Measurements from ENCODE around the gene CYP24A1.
A peak's percentile ranks its signal among the peaks of the same experiment; 100 is the strongest.

Gene CYP24A1

GRCh38 chr20:54220722-54221121, 46.9 kb upstream of the CYP24A1 start:
- no peak overlapping the region for H3K27ac ChIP-seq
- H3K36me3 ChIP-seq (ENCODE audit: insufficient read depth) = no peaks in the 10 kb centered on the region
- H3K9ac ChIP-seq = no peak overlapping the region
- no peak overlapping the region for H2AFZ ChIP-seq (ENCODE audit: low read depth)
- H3K4me2 ChIP-seq = no peak overlapping the region
- no peak overlapping the region for H3K4me3 ChIP-seq (IDR thresholded peaks at IDR 0.05; ENCODE audit: insufficient read depth, low read depth, low read length)
- no peaks in the 10 kb centered on the region for H4K20me1 ChIP-seq (ENCODE audit: insufficient read depth)
- peaks cover 9% of the 10 kb centered on the region for H3K4me1 ChIP-seq (ENCODE audit: low read depth, poor library complexity, severe bottlenecking)
- H3K79me2 ChIP-seq (ENCODE audit: insufficient read depth, low read depth) = no peaks in the 10 kb centered on the region
- no peak for TF ChIP-seq CTCF (conservative IDR thresholded peaks at IDR 0.05; ENCODE audit: low read depth, low read length)
- no peaks in the 10 kb centered on the region for H3K27me3 ChIP-seq (ENCODE audit: insufficient read depth, low read depth)

- no peak overlapping the region for H2AFZ ChIP-seq (ENCODE audit: low read depth)
- no peak overlapping the region for H3K9ac ChIP-seq
- H4K20me1 ChIP-seq (ENCODE audit: insufficient read depth) = no peaks in the 10 kb centered on the region
- no peaks in the 10 kb centered on the region for H3K27me3 ChIP-seq (ENCODE audit: insufficient read depth, low read depth)
- peaks cover 9% of the 10 kb centered on the region for H3K4me1 ChIP-seq (ENCODE audit: low read depth, poor library complexity, severe bottlenecking)
- no peak overlapping the region for H3K4me2 ChIP-seq
- H3K36me3 ChIP-seq (ENCODE audit: insufficient read depth) = no peaks in the 10 kb centered on the region
- H3K79me2 ChIP-seq (ENCODE audit: insufficient read depth, low read depth) = no peaks in the 10 kb centered on the region
- no peak overlapping the region for H3K27ac ChIP-seq
- TF ChIP-seq CTCF (conservative IDR thresholded peaks at IDR 0.05; ENCODE audit: low read depth, low read length) = peak; percentile 67
- H3K4me3 ChIP-seq (IDR thresholded peaks at IDR 0.05; ENCODE audit: insufficient read depth, low read depth, low read length) = no peak overlapping the region
These were observed 46.1 kb upstream of the CYP24A1 start for GRCh38 chr20:54219751-54220426.

GRCh38 chr20:54218470-54218869, 44.7 kb upstream of the CYP24A1 start:
- H3K9ac ChIP-seq = no peak overlapping the region
- no peak overlapping the region for H3K27ac ChIP-seq
- no peaks in the 10 kb centered on the region for H4K20me1 ChIP-seq (ENCODE audit: insufficient read depth)
- no peak overlapping the region for H2AFZ ChIP-seq (ENCODE audit: low read depth)
- peaks cover 9% of the 10 kb centered on the region for H3K4me1 ChIP-seq (ENCODE audit: low read depth, poor library complexity, severe bottlenecking)
- no peak for TF ChIP-seq CTCF (conservative IDR thresholded peaks at IDR 0.05; ENCODE audit: low read depth, low read length)
- H3K4me3 ChIP-seq (IDR thresholded peaks at IDR 0.05; ENCODE audit: insufficient read depth, low read depth, low read length) = no peak overlapping the region
- no peaks in the 10 kb centered on the region; the same call in 1 of the 2 replicates for H3K79me2 ChIP-seq (ENCODE audit: insufficient read depth, low read depth)
- H3K27me3 ChIP-seq (ENCODE audit: insufficient read depth, low read depth) = no peaks in the 10 kb centered on the region
- no peak overlapping the region for H3K4me2 ChIP-seq
- no peaks in the 10 kb centered on the region for H3K36me3 ChIP-seq (ENCODE audit: insufficient read depth)

- no peaks in the 10 kb centered on the region for H3K36me3 ChIP-seq (ENCODE audit: insufficient read depth)
- no peak overlapping the region for H3K27ac ChIP-seq
- H3K4me2 ChIP-seq = no peak overlapping the region
- no peak overlapping the region for H3K4me3 ChIP-seq (IDR thresholded peaks at IDR 0.05; ENCODE audit: insufficient read depth, low read depth, low read length)
- peaks cover 6% of the 10 kb centered on the region; the same call in 1 of the 2 replicates for H3K79me2 ChIP-seq (ENCODE audit: insufficient read depth, low read depth)
- no peak overlapping the region for H2AFZ ChIP-seq (ENCODE audit: low read depth)
- TF ChIP-seq CTCF (conservative IDR thresholded peaks at IDR 0.05; ENCODE audit: low read depth, low read length) = no peak
- no peaks in the 10 kb centered on the region for H3K27me3 ChIP-seq (ENCODE audit: insufficient read depth, low read depth)
- no peaks in the 10 kb centered on the region for H4K20me1 ChIP-seq (ENCODE audit: insufficient read depth)
- no peak overlapping the region for H3K9ac ChIP-seq
- peaks cover 9% of the 10 kb centered on the region for H3K4me1 ChIP-seq (ENCODE audit: low read depth, poor library complexity, severe bottlenecking)
These were observed 44.0 kb upstream of the CYP24A1 start for GRCh38 chr20:54217762-54218161.

All from KMS-11 (cell line).